CD4-positive, alpha-beta T cell treated with Interleukin-6 for 4 hours (primary cell): Measurements from ENCODE around the gene CRKL.

Source experiments
- DNase-seq: peaks from one replicate; pipeline ENCODE4 v3.0.0-alpha.2; 2020; ENCODE audit warnings: mixed read lengths

CRKL gene

DNA sequence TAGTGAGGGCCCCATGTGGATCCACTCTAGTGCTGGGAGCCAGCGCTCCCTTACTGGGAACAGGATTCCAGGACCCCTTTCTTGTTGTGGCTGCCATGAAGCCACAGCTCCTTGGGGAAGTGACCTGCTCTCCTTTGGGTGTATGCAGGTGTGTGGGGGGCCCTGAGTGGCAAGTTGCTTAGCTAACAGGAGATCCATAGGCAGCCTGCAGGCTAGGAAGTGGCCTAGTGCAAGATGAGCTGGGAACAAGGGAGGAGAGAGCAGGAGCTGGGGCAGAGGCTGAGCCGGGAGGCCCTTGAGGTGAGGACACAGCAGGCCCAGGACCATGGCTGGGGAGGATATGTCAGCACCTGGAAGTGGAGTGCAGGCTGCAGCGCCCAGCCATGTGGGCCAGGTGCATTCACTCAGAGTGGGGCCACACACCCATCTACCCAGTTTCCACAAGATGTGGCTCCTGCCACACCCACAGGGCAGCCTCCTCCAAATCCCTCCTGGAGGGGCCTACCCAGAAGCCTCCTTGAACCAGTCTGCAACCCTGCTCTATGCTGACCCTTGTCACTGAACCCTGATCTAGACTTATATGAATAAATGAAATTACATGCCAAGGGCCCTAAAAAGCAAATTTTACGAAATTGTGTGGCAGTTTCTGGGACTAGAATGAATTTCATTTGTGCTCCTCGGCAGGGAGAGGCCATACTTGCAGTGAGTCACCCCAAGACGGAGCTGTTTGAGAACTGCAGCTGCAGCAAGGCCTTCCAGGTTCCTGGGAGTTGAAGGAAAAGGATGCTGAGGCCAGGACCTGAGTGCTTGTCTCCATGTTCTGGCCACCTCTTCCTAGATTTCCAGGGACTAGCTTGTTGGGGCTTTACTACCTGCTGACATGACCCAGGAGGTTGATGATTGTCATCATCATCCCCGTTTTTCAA lies 81.5 kb downstream of the CRKL start:
- DNase-seq, result no peak

DNA sequence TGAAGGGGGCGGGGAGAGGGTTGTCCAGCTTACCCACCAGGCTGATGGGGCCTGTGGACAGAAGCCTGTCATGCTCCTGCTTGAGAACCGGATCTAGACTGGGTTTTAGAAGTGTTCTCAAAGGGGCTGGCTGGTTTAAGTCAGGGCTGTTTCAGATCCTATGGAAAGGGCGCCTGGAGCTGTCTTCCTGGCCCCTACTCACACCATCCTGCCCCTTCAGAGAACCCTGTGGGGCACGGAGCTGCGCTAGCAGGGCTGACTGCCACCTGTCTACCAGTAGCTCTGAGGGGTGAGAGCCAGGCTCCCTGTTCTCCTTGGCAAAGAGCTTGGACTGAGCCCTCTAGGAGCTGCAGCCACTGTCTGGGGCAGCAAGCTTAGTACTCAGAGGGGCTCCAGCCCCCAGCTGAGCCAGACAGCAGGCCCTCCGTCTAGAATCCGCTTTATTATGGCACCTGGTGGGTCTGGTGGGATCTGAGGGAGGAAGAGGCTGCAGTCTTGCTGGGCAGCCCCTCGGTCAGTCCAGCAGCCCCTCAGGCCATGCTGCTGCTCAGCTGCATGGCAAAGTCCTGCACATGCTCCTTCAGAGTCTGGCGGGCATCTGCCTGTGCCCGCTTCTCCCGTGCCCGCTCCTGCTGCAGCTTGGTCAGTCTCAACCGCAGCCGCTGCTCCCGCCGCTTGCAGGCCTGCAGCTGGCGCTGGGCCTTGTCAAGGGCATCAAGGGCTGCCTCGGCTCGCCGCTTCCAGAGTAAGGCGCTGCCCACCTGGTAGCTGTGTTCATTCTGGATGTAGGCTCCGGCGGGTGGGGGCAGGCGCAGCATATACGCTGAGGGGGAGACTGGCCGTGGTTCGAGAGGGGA lies 82.4 kb downstream of the CRKL start:
- no peak for DNase-seq

DNA sequence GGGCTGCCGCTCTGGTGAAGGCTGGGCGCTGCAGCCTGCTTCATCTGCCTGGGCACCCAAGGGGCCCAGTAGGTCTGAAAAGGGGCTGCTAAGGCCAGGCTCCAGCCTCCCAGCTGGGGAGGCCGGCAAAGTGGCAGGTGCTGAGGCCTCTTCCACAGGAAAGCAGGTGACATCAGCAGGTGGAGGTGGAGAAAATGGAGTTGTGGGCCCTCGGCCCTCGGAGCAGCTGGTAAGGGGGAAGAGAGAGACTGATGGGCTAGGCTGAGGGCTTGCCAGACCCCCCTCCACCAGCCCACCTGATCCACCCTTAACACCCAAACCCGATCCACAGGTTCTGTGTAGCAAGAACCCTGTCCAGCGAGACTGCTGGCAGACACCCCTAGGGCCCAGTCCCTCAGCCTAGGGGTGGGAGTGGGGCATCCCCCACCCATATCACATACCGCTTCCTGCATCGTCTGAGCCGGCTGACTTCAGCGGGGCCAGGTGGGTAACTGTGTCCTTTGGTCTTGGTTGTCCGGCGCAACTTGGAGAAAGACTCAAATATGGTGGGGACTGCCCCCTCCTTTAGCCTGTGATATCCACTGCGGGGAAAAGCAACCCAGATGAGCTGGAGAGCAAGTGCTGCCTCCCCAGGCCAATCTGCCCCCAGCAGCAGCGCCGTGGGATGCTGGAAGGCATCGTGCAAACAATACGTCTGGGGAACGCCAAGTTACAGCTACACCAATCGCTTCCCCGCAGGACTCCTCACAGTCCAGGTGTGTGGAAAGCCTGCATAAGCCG lies 83.2 kb downstream of the CRKL start:
- no peak for DNase-seq

DNA sequence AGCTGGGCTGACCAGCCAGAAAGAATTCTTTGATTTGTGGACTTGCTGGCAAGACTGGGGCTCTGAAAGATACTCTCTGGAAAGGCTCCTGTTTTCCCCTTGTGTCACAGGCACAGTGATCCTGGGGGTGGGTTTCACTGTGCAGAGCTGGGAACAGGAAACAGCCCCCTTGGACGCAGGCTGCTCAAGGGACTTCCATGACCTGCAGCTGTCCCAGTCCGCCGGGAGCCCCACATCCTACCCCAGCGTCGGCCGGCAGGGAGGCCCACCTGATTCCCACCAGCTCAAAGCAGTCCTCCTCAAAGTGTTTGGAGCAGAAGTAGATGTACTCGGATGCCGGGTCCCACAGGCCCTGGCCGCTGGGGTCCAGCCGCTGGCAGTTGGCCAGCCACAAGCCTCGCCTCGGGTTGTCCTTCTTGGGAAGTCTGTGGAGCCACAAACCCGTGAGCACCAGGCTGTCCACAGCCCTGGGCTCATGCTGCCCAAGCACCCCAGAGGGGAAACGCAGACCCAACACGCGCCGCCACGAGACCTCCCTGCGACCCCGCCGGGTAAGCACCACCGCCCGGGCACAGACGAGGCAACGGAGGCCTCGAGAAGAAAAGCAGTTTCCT lies 83.9 kb downstream of the CRKL start:
- DNase-seq, result no peak

DNA sequence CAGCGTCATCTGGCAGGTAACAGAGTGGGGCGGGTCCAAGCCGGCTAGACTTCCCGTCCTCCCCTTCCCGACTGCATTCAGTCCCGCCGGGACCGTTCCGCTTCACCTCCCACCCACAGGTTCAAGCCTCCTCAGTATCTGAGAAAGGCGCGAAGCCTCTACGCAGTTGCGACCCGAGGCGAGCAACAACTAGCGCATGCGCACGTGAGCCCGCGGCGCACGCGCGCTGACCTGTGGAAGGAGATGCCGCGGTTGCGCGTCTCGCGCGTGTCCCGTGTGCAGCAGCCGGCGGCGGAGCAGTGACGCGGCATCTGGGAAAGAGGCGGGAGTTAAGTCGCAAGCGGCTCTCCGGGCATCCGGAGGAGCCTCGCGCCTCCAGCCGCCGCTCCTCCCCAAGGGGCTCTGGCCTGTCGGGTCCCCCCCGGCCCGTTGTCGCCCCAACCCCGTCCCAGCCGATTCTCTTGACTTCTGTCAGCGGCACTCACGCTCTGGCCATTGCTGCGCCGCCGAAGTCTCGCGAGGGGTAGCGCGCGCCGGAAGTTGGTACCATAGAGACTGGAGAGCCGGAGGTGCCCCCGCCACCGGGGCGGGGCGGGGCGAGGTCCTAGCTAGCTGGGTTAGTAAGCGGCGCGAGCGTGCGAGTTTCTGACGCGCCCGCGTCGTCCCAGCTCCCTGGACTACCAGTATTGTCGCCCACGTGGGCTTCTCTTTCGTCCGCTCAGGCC lies 84.6 kb downstream of the CRKL start, which contains the start of gene THAP7:
TSS of gene THAP7 (minus strand) at position 518 of the 725 bp plus-strand sequence. CDS start at position 311, 207 bp downstream.
- peak; percentile 98 for DNase-seq
